Measurements from ENCODE around the gene SBK1. TPM values are rescaled to one million over a fixed set of nuclear protein-coding genes. Genes with fewer than 3 reads are reported as not detected.

The SBK1 gene
- total RNA-seq, 1 donor from 2014 or later = 4.6 TPM

DNA sequence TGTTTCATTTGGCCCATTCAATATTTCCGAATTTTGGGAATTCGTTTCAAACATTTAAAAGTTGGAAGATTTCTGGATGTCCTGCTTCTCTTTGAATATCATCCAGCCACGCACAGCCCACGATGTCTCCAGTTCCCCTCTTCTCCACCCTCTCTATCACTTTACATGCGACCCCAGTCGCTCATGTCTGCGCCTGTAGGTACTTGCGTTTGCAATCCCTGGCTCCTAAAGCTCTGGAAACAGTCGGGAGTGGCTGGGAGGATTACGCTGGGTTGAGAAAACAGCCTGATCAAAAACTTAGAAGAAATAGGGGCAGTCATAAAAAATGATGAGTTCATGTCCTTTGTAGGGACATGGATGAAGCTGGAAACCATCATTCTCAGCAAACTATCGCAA, 1.5 kb upstream of the SBK1 start:
- Mint-ChIP-seq H3K4me3 (peak overlapping the region; percentile 92), H3K36me3 (peaks cover 5% of the 10 kb centered on the region), H3K27me3 (ENCODE audit: insufficient read depth, low read depth) (peaks cover 5% of the 10 kb centered on the region), H3K27ac (peak overlapping the region; percentile 94), H3K9me3 (no peaks in the 10 kb centered on the region), H3K4me1 (peaks cover 39% of the 10 kb centered on the region)
- H3K4me2 ChIP-seq = peak overlapping the region; percentile 84
- no peak overlapping the region for H2AFZ ChIP-seq (replicated peaks)
- H3K4me1 ChIP-seq = peaks cover 14% of the 10 kb centered on the region
- H3K79me2 ChIP-seq (ENCODE audit: low read depth) = peaks cover 50% of the 10 kb centered on the region
- no peak for TF ChIP-seq EZH2phosphoT487 (IDR thresholded peaks at IDR 0.05)
- TF ChIP-seq EZH2 (IDR thresholded peaks at IDR 0.05) = no peak
- no peak for TF ChIP-seq CTCF (IDR thresholded peaks at IDR 0.05)
- H3K9ac ChIP-seq = peak overlapping the region; percentile 37
- DNase-seq (ENCODE audit: low spot score) = no peak
- no peaks in the 10 kb centered on the region for H3K27me3 ChIP-seq
- H4K20me1 ChIP-seq (ENCODE audit: low read depth) = peaks cover 30% of the 10 kb centered on the region
- no peaks in the 10 kb centered on the region for H3K9me3 ChIP-seq (ENCODE audit: low read depth)
- peaks cover 11% of the 10 kb centered on the region for H3F3A ChIP-seq (ENCODE audit: low read depth)
- H3K4me3 ChIP-seq = peak overlapping the region; percentile 75
- H3K27ac ChIP-seq = no peak overlapping the region
- H3K36me3 ChIP-seq = no peaks in the 10 kb centered on the region

GRCh38 chr16:28292731-28293600, 641 bp downstream of the SBK1 start:
- Histone ChIP-seq H3F3A (ENCODE audit: low read depth) (peaks cover 22% of the 10 kb centered on the region), H3K27me3 (no peaks in the 10 kb centered on the region), H3K79me2 (ENCODE audit: low read depth) (peaks cover 71% of the 10 kb centered on the region), H2AFZ (replicated peaks) (peak overlapping the region; percentile 61), H3K36me3 (no peaks in the 10 kb centered on the region), H3K9ac (peak overlapping the region; percentile 85), H4K20me1 (ENCODE audit: low read depth) (peaks cover 51% of the 10 kb centered on the region), H3K4me2 (peak overlapping the region; percentile 99), H3K27ac (no peak overlapping the region), H3K4me1 (peaks cover 19% of the 10 kb centered on the region), H3K9me3 (ENCODE audit: low read depth) (no peaks in the 10 kb centered on the region), H3K4me3 (peak overlapping the region; percentile 100)
- DNase-seq (ENCODE audit: low spot score) = peak; percentile 88
- Mint-ChIP-seq H3K4me1 (peaks cover 40% of the 10 kb centered on the region), H3K4me3 (peak overlapping the region; percentile 99), H3K27ac (peak overlapping the region; percentile 99), H3K9me3 (no peaks in the 10 kb centered on the region), H3K36me3 (peaks cover 7% of the 10 kb centered on the region), H3K27me3 (ENCODE audit: insufficient read depth, low read depth) (peaks cover 5% of the 10 kb centered on the region)
- no peak for TF ChIP-seq CTCF (IDR thresholded peaks at IDR 0.05)
- no peak for TF ChIP-seq EZH2phosphoT487 (IDR thresholded peaks at IDR 0.05)
- TF ChIP-seq EZH2 (IDR thresholded peaks at IDR 0.05) = no peak

DNA sequence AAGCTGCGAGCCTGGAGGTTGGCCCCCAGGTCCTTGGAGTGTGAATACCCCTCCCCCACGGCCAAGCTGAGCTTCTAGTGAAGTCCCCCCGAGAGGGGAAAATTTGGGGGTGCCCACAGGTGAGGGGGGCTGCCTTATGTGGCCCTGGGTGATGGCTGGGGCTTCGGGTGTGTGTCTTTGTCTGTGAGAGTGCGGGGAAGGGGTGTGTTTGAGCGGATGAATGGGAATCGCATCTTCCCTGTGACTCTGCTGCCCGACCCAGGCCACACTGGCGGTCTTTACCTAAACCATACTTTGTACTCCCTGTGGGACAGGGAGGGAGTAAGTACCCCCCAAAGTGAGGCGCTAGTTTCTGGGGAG, 1.3 kb downstream of the SBK1 start:
- H3K4me2 ChIP-seq = peak overlapping the region; percentile 99
- peak overlapping the region; percentile 100 for H3K4me3 ChIP-seq
- no peaks in the 10 kb centered on the region for H3K36me3 ChIP-seq
- peaks cover 23% of the 10 kb centered on the region for H3K4me1 ChIP-seq
- H3K9me3 ChIP-seq (ENCODE audit: low read depth) = no peaks in the 10 kb centered on the region
- H4K20me1 ChIP-seq (ENCODE audit: low read depth) = peaks cover 57% of the 10 kb centered on the region
- H3K27me3 ChIP-seq = no peaks in the 10 kb centered on the region
- no peak for TF ChIP-seq EZH2 (IDR thresholded peaks at IDR 0.05)
- no peak for TF ChIP-seq EZH2phosphoT487 (IDR thresholded peaks at IDR 0.05)
- TF ChIP-seq CTCF (IDR thresholded peaks at IDR 0.05) = no peak
- Mint-ChIP-seq H3K27me3 (ENCODE audit: insufficient read depth, low read depth) (peaks cover 5% of the 10 kb centered on the region), H3K4me3 (peak overlapping the region; percentile 99), H3K27ac (peak overlapping the region; percentile 94), H3K4me1 (peaks cover 46% of the 10 kb centered on the region), H3K9me3 (no peaks in the 10 kb centered on the region), H3K36me3 (peaks cover 7% of the 10 kb centered on the region)
- H3K27ac ChIP-seq = no peak overlapping the region
- peak overlapping the region; percentile 85 for H3K9ac ChIP-seq
- DNase-seq (ENCODE audit: low spot score) = no peak
- peak overlapping the region; percentile 61 for H2AFZ ChIP-seq (replicated peaks)
- peaks cover 28% of the 10 kb centered on the region for H3F3A ChIP-seq (ENCODE audit: low read depth)
- peaks cover 78% of the 10 kb centered on the region for H3K79me2 ChIP-seq (ENCODE audit: low read depth)

All from neural progenitor cell (in vitro differentiated cells).